Parathyroid adenoma (tissue), 2 donors: Measurements from ENCODE around the gene LEMD2.

ENCODE experiments used
- H2AFZ ChIP-seq: fragments of 300-600 bp; sonication (generic); one replicate; pipeline ENCODE4 v1.7.0; 2017; ENCODE audit warnings: antibody characterized with exemption, mild to moderate bottlenecking
- H3K27ac ChIP-seq: fragments of 300-600 bp; sonication (generic); one replicate; pipeline ENCODE4 v1.7.0; 2017
- H3K27me3 ChIP-seq: fragments of 300-600 bp; sonication (generic); one replicate; pipeline ENCODE4 v1.7.0; 2017; ENCODE audit warnings: low read length; ENCODE audit not compliant: control insufficient read depth, insufficient read depth
- H3K36me3 ChIP-seq: fragments of 300-600 bp; sonication (generic); one replicate; pipeline ENCODE4 v1.7.0; 2017; ENCODE audit warnings: low read length; ENCODE audit not compliant: control insufficient read depth, insufficient read depth
- H3K4me1 ChIP-seq: fragments of 300-600 bp; sonication (generic); one replicate; pipeline ENCODE4 v1.7.0; 2017; ENCODE audit warnings: control low read depth
- H3K4me2 ChIP-seq: fragments of 300-600 bp; sonication (generic); one replicate; pipeline ENCODE4 v1.7.0; 2017; ENCODE audit warnings: low read length
- H3K4me3 ChIP-seq: fragments of 300-600 bp; sonication (generic); one replicate; pipeline ENCODE4 v1.7.0; 2017; ENCODE audit warnings: low read depth, low read length
- H3K79me2 ChIP-seq: fragments of 300-600 bp; sonication (generic); one replicate; pipeline ENCODE4 v1.7.0; 2017; ENCODE audit warnings: control low read depth
- H3K9ac ChIP-seq: fragments of 300-600 bp; sonication (generic); one replicate; pipeline ENCODE4 v1.7.0; 2017; ENCODE audit warnings: mild to moderate bottlenecking
- H3K9me3 ChIP-seq: fragments of 300-600 bp; sonication (generic); one replicate; pipeline ENCODE4 v1.7.0; 2017; ENCODE audit warnings: low read length; ENCODE audit not compliant: control insufficient read depth
- TF ChIP-seq, protein P1 (sequence below): fragments of 300-600 bp; sonication (generic); IDR thresholded peaks from one replicate; pipeline ENCODE4 v1.7.0; 2017; ENCODE audit warnings: antibody characterized with exemption, mild to moderate bottlenecking
- donor health status: primary hyperparathyroidism.

Gene LEMD2

DNA sequence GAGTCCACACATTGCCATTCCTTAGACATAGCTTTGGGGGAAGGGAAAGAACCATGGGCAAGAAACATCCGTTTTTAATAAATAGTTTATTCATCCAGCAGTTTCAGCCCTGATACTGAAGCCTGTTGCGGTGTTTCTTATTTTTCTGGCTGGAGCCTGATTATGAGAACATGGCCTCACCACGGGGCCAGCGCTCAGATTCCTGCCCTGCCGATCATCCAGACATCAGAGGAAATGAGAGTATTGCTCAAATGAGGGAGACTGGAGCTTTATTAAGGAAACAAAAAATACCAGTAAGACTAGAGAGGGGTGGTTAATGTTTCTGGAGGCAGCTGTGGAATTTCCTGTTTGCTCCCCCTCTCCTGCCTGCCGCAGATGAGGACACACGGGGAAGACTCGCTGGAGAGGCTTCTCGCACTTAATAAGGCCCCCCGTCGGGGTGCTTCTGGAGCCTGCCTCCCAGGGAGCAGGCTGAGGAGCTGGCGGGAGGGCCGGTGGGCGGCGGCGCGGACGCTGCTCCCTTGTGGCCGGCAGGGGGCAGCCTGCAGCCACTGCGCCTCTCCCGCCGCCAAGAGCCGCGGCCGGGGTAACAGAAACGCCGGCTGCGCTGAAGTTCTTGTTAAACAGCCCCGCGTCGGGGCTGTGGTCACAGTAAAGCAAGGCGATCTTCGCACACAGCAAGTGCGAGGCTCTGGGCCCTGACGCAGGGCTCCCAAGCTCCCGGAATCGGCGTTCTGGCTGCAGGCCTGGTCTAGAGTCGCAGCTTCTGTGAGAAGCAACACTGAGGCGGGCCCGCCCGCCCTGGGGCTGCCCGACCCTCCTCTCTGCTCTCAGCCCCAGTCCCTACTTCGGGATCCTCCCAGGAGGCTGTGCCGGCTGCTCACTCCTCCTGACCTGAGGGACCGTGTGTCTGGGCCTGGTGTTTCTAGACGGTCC is 17.5 kb downstream of the LEMD2 start:
- H2AFZ ChIP-seq: no peak overlapping the region
- H3K27ac ChIP-seq: peak overlapping the region; percentile 25
- no peaks in the 10 kb centered on the region for H3K36me3 ChIP-seq
- no peak overlapping the region for H3K4me2 ChIP-seq
- no peaks in the 10 kb centered on the region for H3K9me3 ChIP-seq
- H3K27me3 ChIP-seq: no peaks in the 10 kb centered on the region
- no peak overlapping the region for H3K4me3 ChIP-seq
- no peaks in the 10 kb centered on the region for H3K79me2 ChIP-seq
- TF ChIP-seq, protein P1, sequence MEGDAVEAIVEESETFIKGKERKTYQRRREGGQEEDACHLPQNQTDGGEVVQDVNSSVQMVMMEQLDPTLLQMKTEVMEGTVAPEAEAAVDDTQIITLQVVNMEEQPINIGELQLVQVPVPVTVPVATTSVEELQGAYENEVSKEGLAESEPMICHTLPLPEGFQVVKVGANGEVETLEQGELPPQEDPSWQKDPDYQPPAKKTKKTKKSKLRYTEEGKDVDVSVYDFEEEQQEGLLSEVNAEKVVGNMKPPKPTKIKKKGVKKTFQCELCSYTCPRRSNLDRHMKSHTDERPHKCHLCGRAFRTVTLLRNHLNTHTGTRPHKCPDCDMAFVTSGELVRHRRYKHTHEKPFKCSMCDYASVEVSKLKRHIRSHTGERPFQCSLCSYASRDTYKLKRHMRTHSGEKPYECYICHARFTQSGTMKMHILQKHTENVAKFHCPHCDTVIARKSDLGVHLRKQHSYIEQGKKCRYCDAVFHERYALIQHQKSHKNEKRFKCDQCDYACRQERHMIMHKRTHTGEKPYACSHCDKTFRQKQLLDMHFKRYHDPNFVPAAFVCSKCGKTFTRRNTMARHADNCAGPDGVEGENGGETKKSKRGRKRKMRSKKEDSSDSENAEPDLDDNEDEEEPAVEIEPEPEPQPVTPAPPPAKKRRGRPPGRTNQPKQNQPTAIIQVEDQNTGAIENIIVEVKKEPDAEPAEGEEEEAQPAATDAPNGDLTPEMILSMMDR: peak; percentile 78
- peaks cover 12% of the 10 kb centered on the region for H3K4me1 ChIP-seq
- H3K9ac ChIP-seq: no peak overlapping the region

DNA sequence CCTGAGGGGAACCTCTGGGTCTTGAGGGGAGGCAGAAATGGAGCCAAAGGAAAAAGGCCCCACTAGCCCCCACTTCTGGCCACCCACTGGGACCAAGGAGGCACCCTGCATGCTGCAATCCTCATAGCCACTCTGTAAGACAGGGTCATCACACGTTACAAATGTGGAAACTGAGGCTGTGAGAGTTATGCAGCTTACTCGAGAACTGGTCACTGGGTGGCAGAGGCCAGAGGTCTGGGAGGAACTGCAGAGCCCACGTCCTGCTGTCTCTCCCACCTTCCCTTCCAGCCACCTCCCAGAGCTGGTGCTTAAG is 18.1 kb downstream of the LEMD2 start:
- H3K9me3 ChIP-seq: no peaks in the 10 kb centered on the region
- no peak overlapping the region for H3K4me2 ChIP-seq
- H3K27me3 ChIP-seq: no peaks in the 10 kb centered on the region
- H3K79me2 ChIP-seq: no peaks in the 10 kb centered on the region
- TF ChIP-seq, protein P1: no peak
- no peaks in the 10 kb centered on the region for H3K36me3 ChIP-seq
- H3K9ac ChIP-seq: no peak overlapping the region
- peaks cover 12% of the 10 kb centered on the region for H3K4me1 ChIP-seq
- peak overlapping the region; percentile 25 for H3K27ac ChIP-seq
- H2AFZ ChIP-seq: no peak overlapping the region
- H3K4me3 ChIP-seq: no peak overlapping the region

DNA sequence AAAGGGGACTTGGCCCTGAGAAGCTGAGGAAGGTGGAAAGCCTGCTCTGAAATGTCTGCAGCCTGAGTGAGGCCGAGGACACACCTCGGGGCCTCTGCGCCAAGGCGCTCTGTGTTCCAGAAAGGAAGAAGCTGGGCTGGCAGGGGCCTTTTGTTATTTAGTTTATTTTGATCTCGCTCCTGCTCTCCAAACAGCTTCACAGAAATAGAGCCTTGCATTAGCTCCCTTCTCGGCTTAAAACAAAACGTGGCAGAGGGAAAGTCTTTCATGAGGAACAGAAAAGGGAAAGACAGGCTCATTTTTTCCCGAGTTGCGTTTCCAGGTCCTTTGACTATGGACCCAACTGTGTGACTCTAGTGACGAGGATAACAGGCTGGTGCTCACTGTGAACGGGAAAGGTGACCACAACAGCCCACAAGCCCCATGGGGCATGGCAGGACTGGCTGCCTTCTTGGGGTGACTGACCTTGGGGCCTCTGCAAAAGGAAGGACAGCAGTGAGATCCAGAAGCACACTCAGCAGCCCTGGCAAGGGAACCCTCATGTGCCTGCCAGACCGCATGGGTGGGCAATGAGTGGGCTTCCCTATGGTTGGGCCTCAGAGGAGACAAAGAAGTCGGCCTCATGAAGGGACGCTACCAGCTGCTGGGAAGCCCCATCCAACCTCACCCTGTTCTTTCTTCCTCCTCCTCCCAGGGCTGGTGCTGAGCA is 18.7 kb downstream of the LEMD2 start:
- Histone ChIP-seq H3K4me1 (peaks cover 12% of the 10 kb centered on the region), H3K27ac (peak overlapping the region; percentile 25)

DNA sequence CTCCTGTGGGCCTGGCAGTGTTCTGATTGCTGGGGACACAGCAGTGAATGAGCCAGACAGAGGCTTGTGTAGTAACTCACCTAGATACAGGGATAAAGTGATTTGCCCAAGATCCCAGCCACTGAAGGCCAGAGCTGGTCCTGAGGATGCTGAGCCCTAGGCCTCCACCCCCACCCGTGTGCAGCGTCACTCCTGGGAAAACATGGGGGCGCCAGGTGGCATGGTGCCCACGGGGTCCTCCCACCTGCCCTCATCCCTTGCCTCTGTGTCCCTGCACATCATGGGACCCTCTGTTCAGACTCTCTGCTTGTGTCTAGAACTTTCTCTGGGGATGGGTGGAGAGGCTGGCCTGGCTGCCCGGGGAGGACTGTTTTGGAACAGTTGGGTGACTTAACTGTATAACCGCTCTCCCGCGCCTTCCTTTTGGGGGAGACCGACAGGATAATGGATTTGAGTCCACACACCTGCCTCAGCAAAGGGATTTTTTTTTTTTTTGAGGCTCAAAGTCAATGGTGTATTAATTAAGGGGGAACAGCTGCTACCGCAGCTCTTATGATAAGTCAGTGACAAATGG is 19.6 kb downstream of the LEMD2 start:
- H3K27me3 ChIP-seq: no peaks in the 10 kb centered on the region
- no peaks in the 10 kb centered on the region for H3K9me3 ChIP-seq
- no peaks in the 10 kb centered on the region for H3K79me2 ChIP-seq
- peaks cover 12% of the 10 kb centered on the region for H3K4me1 ChIP-seq
- H3K36me3 ChIP-seq: no peaks in the 10 kb centered on the region
- H3K9ac ChIP-seq: no peak overlapping the region
- no peak overlapping the region for H3K27ac ChIP-seq
- TF ChIP-seq, protein P1: no peak
- no peak overlapping the region for H3K4me3 ChIP-seq
- no peak overlapping the region for H3K4me2 ChIP-seq
- no peak overlapping the region for H2AFZ ChIP-seq

More for the DNA sequence above, 18.7 kb downstream of the LEMD2 start:
- no peak overlapping the region for H3K9ac ChIP-seq
- no peaks in the 10 kb centered on the region for H3K9me3 ChIP-seq
- H3K4me3 ChIP-seq: no peak overlapping the region
- no peaks in the 10 kb centered on the region for H3K79me2 ChIP-seq
- peak overlapping the region; percentile 11 for H2AFZ ChIP-seq
- H3K36me3 ChIP-seq: no peaks in the 10 kb centered on the region
- H3K27me3 ChIP-seq: no peaks in the 10 kb centered on the region
- no peak overlapping the region for H3K4me2 ChIP-seq
- TF ChIP-seq, protein P1: no peak
